ENCODE measurements around the gene GNG13. TPM values are rescaled to one million over a fixed set of nuclear protein-coding genes. Genes with fewer than 3 reads are reported as not detected.

Gene GNG13
- total and polyA plus RNA-seq, 2 of the 4 experiments (the other 2 are of a cell fraction): not detected

- 79% methylated on average over 15 of the region's 33 CpGs; no CpG with 5 or more reads in 1 of the 2 experiments for WGBS, 2 experiments (ENCODE audit: extremely low coverage in 2 of 2, insufficient read length in 1 of 2)
- no peaks in the 10 kb centered on the region for H3K27me3 ChIP-seq (ENCODE audit: control insufficient read depth, insufficient read depth, low read length)
- no peak overlapping the region for H2AK5ac ChIP-seq (ENCODE audit: low read depth, low read length)
- intact Hi-C loops (cut with micrococcal nuclease): loop anchor here (2.0 to 5.0 kb wide), 3 partner anchors 47 to 77 kb away; partner anchors contain the start of genes CCDC78, CIAO3 and HAGHL
- H3K56ac ChIP-seq (ENCODE audit: extremely low read depth, insufficient read depth, low read length): no peak overlapping the region
- peaks cover 18% of the 10 kb centered on the region for H3K36me3 ChIP-seq (ENCODE audit: control insufficient read depth, insufficient read depth, low read length)
- no peak for DNase-seq
- no peak overlapping the region for H4K5ac ChIP-seq (ENCODE audit: low read depth, low read length)
- H3K9ac ChIP-seq (ENCODE audit: low read depth, low read length): no peak overlapping the region
- no peak for TF ChIP-seq BHLHE40 (IDR thresholded peaks at IDR 0.05; ENCODE audit: low read depth, low read length)
- H3K18ac ChIP-seq (ENCODE audit: low read depth, low read length): no peak overlapping the region
- H2BK120ac ChIP-seq (ENCODE audit: low read depth, low read length): no peak overlapping the region
- in situ Hi-C loops (cut with MboI; ENCODE audit: low sequenced_read_pairs): loop anchor here (5.0 kb wide), 1 partner anchor 77 kb away; no protein-coding TSS in a partner anchor
- no peak overlapping the region for H2BK5ac ChIP-seq (ENCODE audit: low read depth, low read length, poor library complexity, severe bottlenecking)
- no peak overlapping the region for H4K91ac ChIP-seq (ENCODE audit: insufficient read depth, low read depth, low read length)
- H4K20me1 ChIP-seq (ENCODE audit: insufficient read depth, low read length): peaks cover 25% of the 10 kb centered on the region
- dilution Hi-C loops (cut with HindIII; ENCODE audit: low sequenced_read_pairs, unreplicated experiment): no loop called here
- H3K9me1 ChIP-seq (ENCODE audit: insufficient read depth, low read length): no peaks in the 10 kb centered on the region
- CTCF ChIA-PET: no interaction called here
- no peak overlapping the region for H4K8ac ChIP-seq (ENCODE audit: low read depth in 2 of 2, low read length in 2 of 2)
- peaks cover 4 to 35% of the 10 kb centered on the region in 2 experiments; a peak in 2 of 4 replicates for H3K79me1 ChIP-seq (ENCODE audit: low read depth in 1 of 2, low read length in 2 of 2)
- H3K14ac ChIP-seq (replicated peaks; ENCODE audit: low read depth, low read length): no peak overlapping the region
- H2AK9ac ChIP-seq (replicated peaks; ENCODE audit: low read depth, low read length, poor library complexity): peak overlapping the region; percentile 55
- no peak overlapping the region; the same call in 1 of the 2 replicates for H3K27ac ChIP-seq (ENCODE audit: insufficient read depth, low read length)
- H2AFZ ChIP-seq (replicated peaks; ENCODE audit: low read length, poor library complexity): peak overlapping the region; percentile 93
- no peak for ATAC-seq (ENCODE audit: low read depth)
- no peak overlapping the region for H2BK15ac ChIP-seq (ENCODE audit: low read depth, low read length)
- H3K23ac ChIP-seq (ENCODE audit: low read depth, low read length): no peak overlapping the region
- no TSS peak for BruUV-seq (replicated peaks)
- peak overlapping the region; percentile 78 for H3K4me3 ChIP-seq (ENCODE audit: insufficient read depth, low read depth, low read length)
- H3K4ac ChIP-seq (ENCODE audit: low read depth, low read length): no peak overlapping the region
- no peak overlapping the region for H2BK20ac ChIP-seq (ENCODE audit: low read depth, low read length)
- H3K9me3 ChIP-seq (ENCODE audit: control insufficient read depth, insufficient read depth, low read length): no peaks in the 10 kb centered on the region
- POLR2A ChIA-PET (ENCODE audit: unreplicated experiment): no interaction called here
- peak overlapping the region; percentile 67 for H3K4me2 ChIP-seq (ENCODE audit: low read depth, low read length)
- H3K4me1 ChIP-seq (ENCODE audit: control insufficient read depth, insufficient read depth, low read length): peaks cover 11% of the 10 kb centered on the region; the same call in 1 of the 2 replicates
Observed at GRCh38 chr16:789191-789850, 11.2 kb downstream of the GNG13 start.

All from IMR-90 (cell line).